ENCODE results near the gene DNAI4.

- TF ChIP-seq CTCF (IDR thresholded peaks at IDR 0.05) (no peak), POLR2A (IDR thresholded peaks at IDR 0.05) (no peak)
Measured at GRCh38 chr1:66777831-66778230, 146.8 kb downstream of the DNAI4 start.
